Heart left ventricle (tissue), 13 donors: Measurements from ENCODE around the gene ARHGAP15.

Experiments
- CTCF ChIP-seq, 12 donors: fragments of 200-600 bp; sonication (generic) in 4 of 12; IDR thresholded peaks; one replicate each; pipeline versions ENCODE4 v1.5.0 to v1.8.0; 2018 to 2022; ENCODE audit warnings: antibody characterized with exemption in 12 of 12, mild to moderate bottlenecking in 5 of 12
- POLR2A ChIP-seq, 2 donors: fragments of 450-650 bp; IDR thresholded peaks; one replicate each; pipeline ENCODE4 v1.6.1; 2017; ENCODE audit warnings: antibody characterized with exemption in 2 of 2, mild to moderate bottlenecking in 2 of 2, moderate library complexity in 2 of 2
- donor health status: ischemic (EF 13 %, LVEDD 7.1; RV severe dilation, severe dysfunction).
- donor health status: DM: no; HTN: yes; CAD: no.
- donor health status: DM: no; HTN: no; CAD: no.
- donor health status: ischemic (EF 25% LVEDD 6.9; RV normal size, moderate dysfunction).
- donor health status: ischemic (EF 25% LVEDD 5.7; RV mildly dilated, moderate dysfunction).
- donor health status: ischemic (EF 35%, LVEDD 5.7; RV mildly dilated, moderate dysfunction).
- donor health status: nonischemic (EF 11% LVEDD 7.7; RV severe dilation, severe dysfunction).
- donor health status: DM: yes; HTN: yes; CAD: no.
- donor health status: PGD.
- donor health status: ischemic (EF 29% LVEDD 5.4; RV normal size, mild dysfunction).
- donor health status: nonischemic (EF 23%, LVEDD 6.1; RV moderate dilation, normal function).

- TF ChIP-seq CTCF (IDR thresholded peaks at IDR 0.05), result no peak
- no peak for TF ChIP-seq POLR2A (IDR thresholded peaks at IDR 0.05)
Observed at GRCh38 chr2:143623231-143623908, 494.2 kb downstream of the ARHGAP15 start.
